GM19372 (cell line): Measurements from ENCODE around the gene RNU6-1.

Experiments
- ATAC-seq: cut with Tn5 transposase; IDR thresholded peaks from one replicate; pipeline ENCODE4 v1.9.1; 2021; ENCODE audit warnings: mild to moderate bottlenecking, low read depth, moderate library complexity; ENCODE audit not compliant: unreplicated experiment

Gene RNU6-1

GRCh38 chr15:67834581-67835296, 5.1 kb downstream of the RNU6-1 start:
- no peak for ATAC-seq

- ATAC-seq = no peak
Measured at GRCh38 chr15:67833710-67834511, 5.9 kb downstream of the RNU6-1 start.

GRCh38 chr15:67832897-67833709, 6.7 kb downstream of the RNU6-1 start:
- ATAC-seq = no peak

- no peak for ATAC-seq
Measured at GRCh38 chr15:67832031-67832551, 7.8 kb downstream of the RNU6-1 start.

DNA sequence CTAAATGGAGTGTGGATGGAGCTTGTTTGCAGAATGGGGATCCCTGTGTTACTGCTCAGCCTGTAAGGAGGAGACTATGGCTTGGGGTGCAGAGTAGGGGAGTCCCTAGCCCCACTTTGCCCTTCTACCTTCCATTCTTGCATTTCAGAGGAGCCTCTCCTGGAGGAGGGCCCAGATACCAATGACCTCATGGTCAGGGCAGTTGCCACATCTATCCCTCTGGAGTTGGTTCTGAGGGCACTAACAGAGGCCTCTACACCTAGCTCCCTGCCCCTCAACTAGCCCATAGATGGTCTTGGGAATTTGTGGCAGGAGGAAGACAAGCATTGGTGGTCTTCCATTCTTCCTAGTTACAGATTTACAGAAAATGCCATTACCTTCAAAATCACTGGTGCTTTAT, 8.5 kb downstream of the RNU6-1 start:
- no peak for ATAC-seq

- ATAC-seq = no peak
Measured at GRCh38 chr15:67829647-67830504, 10.0 kb downstream of the RNU6-1 start.

DNA sequence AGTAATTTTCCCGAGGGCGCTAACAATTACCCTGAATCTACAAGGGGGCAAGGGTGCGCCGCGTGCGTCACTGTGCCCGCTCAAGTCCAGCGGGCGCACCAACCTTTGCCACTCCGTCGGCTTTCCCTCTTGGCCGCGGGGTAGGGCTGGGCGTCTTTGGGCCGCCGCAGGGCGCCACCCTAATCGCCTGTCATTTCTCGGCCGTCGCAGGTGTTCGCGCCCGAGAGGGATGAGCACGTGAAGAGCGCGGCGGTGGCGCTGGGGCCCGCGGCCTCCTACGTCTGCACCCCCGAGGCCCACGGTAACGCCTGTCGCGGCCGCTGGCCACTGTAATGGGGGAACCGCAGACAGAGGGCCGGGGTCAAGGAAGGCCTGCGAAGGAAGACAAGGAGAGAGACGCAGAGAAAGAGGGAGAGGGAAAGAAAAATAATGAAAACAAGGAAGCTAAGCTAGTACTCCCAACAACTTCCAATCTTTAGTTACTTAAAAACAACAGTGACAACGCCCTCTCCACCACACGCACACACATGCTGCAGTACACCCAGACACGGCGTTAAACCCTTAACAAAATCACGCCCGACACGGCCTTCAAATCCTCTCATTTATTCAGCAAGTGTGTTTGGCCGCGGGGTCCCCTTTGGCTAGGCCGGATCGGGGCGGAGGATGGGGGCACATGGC, 10.7 kb downstream of the RNU6-1 start:
- no peak for ATAC-seq

- ATAC-seq = no peak
Measured at GRCh38 chr15:67828278-67828968, 11.4 kb downstream of the RNU6-1 start.

- no peak for ATAC-seq
Measured at GRCh38 chr15:67827562-67828277, 12.1 kb downstream of the RNU6-1 start.

GRCh38 chr15:67826717-67827561, 12.9 kb downstream of the RNU6-1 start:
- ATAC-seq = no peak

- ATAC-seq = no peak
Measured at GRCh38 chr15:67825881-67826716, 13.7 kb downstream of the RNU6-1 start.

DNA sequence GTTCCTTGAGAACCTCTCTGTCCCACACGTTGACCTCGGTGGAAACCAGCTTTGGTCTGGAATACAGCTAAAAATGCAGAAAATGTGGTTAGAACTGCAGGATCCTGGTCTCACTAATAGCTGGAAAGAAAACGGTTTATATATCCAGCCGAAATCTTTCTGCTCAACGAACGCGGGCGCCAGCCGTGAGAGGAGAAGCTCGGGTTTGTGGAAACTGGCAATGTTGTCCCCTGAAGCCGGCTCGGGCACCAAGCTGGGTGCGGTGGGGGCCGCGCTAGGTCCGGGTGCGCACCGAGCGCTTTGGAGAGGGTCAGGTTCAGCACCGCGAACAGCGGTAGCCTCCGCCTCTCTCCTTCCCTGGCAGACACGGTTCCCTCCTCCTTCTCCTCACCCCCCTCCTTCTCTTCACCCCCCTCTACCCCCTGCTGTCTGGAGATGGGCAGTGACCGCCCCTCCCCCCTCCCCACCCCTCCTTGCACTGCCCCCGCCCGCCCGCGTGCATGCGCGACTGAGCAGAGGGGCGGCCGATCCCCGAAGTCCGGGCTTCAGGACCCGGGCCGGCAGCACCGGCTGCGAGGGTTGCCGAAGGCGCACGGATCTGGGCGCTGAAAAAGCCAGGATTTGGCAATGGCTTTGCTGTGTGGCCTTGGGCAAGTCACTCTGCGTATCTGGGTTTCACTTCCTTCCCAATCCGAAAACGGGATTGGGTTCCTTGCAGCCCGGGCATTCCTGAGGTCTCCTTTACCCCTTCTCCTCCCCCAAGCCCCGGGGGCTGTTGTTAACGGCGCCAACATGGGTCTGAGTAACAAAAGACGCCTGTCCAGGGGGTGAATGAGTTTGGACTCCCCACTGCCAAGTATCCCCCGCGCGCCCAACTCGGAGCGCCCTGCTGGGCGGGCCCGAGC, 14.6 kb downstream of the RNU6-1 start, which contains the start of gene SKOR1:
Gene SKOR1 (plus strand): TSS at position 534 of the 905 bp plus-strand sequence. CDS start 94 bp downstream, at position 628.
- no peak for ATAC-seq

- ATAC-seq = no peak
Measured at GRCh38 chr15:67824197-67824968, 15.5 kb downstream of the RNU6-1 start.
